Chondrocyte (in vitro differentiated cells): ENCODE results near the gene PTAFR. TPM values are rescaled to one million over a fixed set of nuclear protein-coding genes. Genes with fewer than 3 reads are reported as not detected.

Experiments
- DNase-seq: peaks from one replicate; pipeline ENCODE4 v3.0.0; 2021; ENCODE audit warnings: mixed read lengths, low spot score
- H3K27ac Mint-ChIP-seq: one replicate; pipeline ENCODE4 v1.8.0; 2021; ENCODE audit warnings: mild to moderate bottlenecking, moderate library complexity, mixed read lengths; ENCODE audit not compliant: unreplicated experiment
- H3K27me3 Mint-ChIP-seq: 2 replicates; pipeline ENCODE4 v1.8.0; 2021; ENCODE audit warnings: low read depth, mixed read lengths
- H3K36me3 Mint-ChIP-seq: 2 replicates; pipeline ENCODE4 v1.8.0; 2021; ENCODE audit warnings: low read depth, mixed read lengths
- H3K4me1 Mint-ChIP-seq: 2 replicates; pipeline ENCODE4 v1.8.0; 2021; ENCODE audit warnings: low read depth, mild to moderate bottlenecking, mixed read lengths
- H3K4me3 Mint-ChIP-seq: one replicate; pipeline ENCODE4 v1.8.0; 2021; ENCODE audit warnings: mild to moderate bottlenecking, moderate library complexity, mixed read lengths; ENCODE audit not compliant: unreplicated experiment
- H3K9me3 Mint-ChIP-seq: 2 replicates; pipeline ENCODE4 v1.8.0; 2021; ENCODE audit warnings: low read depth, mixed read lengths
- CTCF ChIP-seq: fragments of 200-600 bp; sonication (generic); IDR thresholded peaks from 2 replicates; pipeline ENCODE4 v1.5.0; 2021; ENCODE audit warnings: antibody characterized with exemption, mild to moderate bottlenecking, moderate library complexity
- total RNA-seq: library from RNA; stranded (reverse); gene quantifications from 3 replicates; pipeline ENCODE4 v1.2.1, GENCODE V29; 2021

Gene PTAFR
- total RNA-seq, 1 donor from 2014 or later, result 0.07 TPM

DNA sequence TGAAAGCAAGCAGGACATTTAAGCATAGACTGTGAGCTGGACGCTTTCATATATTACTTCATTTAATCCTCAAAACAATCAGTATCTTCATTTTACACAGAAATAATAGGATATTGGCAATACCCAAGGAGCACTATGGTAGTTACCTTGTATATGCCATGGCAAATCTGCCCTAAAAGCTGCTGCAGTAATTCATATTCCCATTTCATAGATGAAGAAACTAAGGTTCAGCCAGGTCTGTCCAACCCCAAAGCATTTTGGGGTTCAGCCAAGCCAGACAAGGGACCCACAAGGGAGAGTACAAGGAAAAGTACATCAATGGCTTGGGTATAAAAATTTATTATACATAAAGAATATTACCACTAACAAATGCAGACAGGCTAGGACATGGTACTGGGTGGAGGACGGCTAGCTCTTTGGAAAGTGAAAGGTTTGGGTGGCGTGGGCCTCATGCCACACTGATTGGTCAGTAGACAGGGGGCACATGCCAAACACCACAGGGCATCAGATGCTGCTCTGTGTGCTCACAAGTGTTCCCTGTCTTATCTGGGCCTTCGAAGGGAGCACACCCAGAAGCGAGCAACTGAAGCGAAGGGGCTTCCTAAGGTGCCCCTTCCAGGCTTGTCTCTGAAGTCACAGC is 23.9 kb upstream of the PTAFR start:
- peaks cover 12% of the 10 kb centered on the region for H3K4me1 Mint-ChIP-seq
- H3K4me3 Mint-ChIP-seq, result no peak overlapping the region
- H3K36me3 Mint-ChIP-seq, result peaks cover 30% of the 10 kb centered on the region
- no peak for TF ChIP-seq CTCF
- H3K27me3 Mint-ChIP-seq, result no peaks in the 10 kb centered on the region
- no peak for DNase-seq
- H3K27ac Mint-ChIP-seq, result no peak overlapping the region
- no peaks in the 10 kb centered on the region for H3K9me3 Mint-ChIP-seq

- H3K9me3 Mint-ChIP-seq, result no peaks in the 10 kb centered on the region
- peaks cover 30% of the 10 kb centered on the region for H3K36me3 Mint-ChIP-seq
- TF ChIP-seq CTCF, result no peak
- no peak for DNase-seq
- H3K27ac Mint-ChIP-seq, result no peak overlapping the region
- peaks cover 12% of the 10 kb centered on the region for H3K4me1 Mint-ChIP-seq
- H3K27me3 Mint-ChIP-seq, result no peaks in the 10 kb centered on the region
- no peak overlapping the region for H3K4me3 Mint-ChIP-seq
These were observed 23.1 kb upstream of the PTAFR start for GRCh38 chr1:28199328-28200233.

GRCh38 chr1:28197682-28198415 is 21.4 kb upstream of the PTAFR start:
- Mint-ChIP-seq H3K27ac (no peak overlapping the region), H3K4me3 (no peak overlapping the region), H3K27me3 (no peaks in the 10 kb centered on the region), H3K36me3 (peaks cover 21% of the 10 kb centered on the region), H3K9me3 (no peaks in the 10 kb centered on the region), H3K4me1 (peaks cover 12% of the 10 kb centered on the region)
- no peak for TF ChIP-seq CTCF
- DNase-seq, result peak; percentile 65

DNA sequence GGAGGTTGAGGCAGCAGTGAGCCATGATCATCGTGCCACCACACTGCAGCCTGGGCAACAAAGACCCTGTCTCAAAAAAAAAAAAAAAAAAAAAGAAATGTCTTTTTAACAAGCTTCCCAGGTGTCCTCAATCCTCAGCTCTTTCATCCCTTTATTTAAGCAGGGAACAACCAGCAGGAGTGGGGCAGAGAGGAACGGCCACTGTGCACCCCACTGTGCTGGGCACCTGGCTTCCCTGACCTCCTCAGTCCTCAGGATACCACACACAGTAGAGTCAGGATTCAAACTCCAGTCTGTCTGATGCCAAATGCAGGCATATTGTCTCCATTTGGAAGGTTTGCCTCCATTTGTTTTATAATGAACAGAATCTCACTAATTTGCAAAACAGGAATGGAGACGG is 19.8 kb upstream of the PTAFR start:
- H3K4me1 Mint-ChIP-seq, result peaks cover 12% of the 10 kb centered on the region
- H3K9me3 Mint-ChIP-seq, result no peaks in the 10 kb centered on the region
- H3K27ac Mint-ChIP-seq, result no peak overlapping the region

More for the DNA sequence above, 19.8 kb upstream of the PTAFR start:
- no peaks in the 10 kb centered on the region for H3K27me3 Mint-ChIP-seq
- peak; percentile 36 for DNase-seq
- no peak overlapping the region for H3K4me3 Mint-ChIP-seq
- no peak for TF ChIP-seq CTCF
- peaks cover 20% of the 10 kb centered on the region for H3K36me3 Mint-ChIP-seq
